HG03558 (cell line): ENCODE measurements around the gene KRTAP4-16.
"Not testable (repeated sequence)": the region's sequence is repeated elsewhere in the genome, so short reads cannot be mapped to it uniquely, and the experiment has no call there.

Experiments used
- ATAC-seq: cut with Tn5 transposase; IDR thresholded peaks from one replicate; pipeline ENCODE4 v1.9.1; 2021; ENCODE audit warnings: moderate number of reproducible peaks; ENCODE audit not compliant: unreplicated experiment; ENCODE audit errors: extremely low read depth

KRTAP4-16 gene

GRCh38 chr17:41119696-41120690 lies 18.0 kb upstream of the KRTAP4-16 start:
- ATAC-seq: not testable (repeated sequence)

DNA sequence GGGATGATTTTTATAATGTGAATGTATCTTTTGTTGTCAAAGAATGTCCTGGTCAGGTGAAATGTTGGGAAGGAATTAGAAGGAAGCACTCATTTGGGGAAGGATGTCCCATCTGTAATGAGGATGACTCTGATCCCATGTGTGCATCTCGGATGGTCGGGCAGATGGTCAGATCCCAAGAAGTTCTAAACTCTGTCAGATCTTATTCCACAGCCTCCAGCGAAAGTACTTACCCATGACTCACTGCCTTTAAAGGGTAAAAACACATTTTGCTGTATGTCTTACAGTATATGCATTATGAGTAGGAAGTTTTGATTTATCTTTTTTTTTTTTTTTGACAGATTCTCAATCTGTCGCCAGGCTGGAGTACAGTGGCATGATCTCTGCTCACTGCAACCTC lies 16.7 kb upstream of the KRTAP4-16 start:
- no peak for ATAC-seq

- not testable (repeated sequence) for ATAC-seq
These were observed 15.9 kb upstream of the KRTAP4-16 start, which contains the start of gene KRTAP4-11 for GRCh38 chr17:41117846-41118386. Gene KRTAP4-11 (minus strand): TSS chr17:41118373. CDS start chr17:41118315, 58 bp downstream.

DNA sequence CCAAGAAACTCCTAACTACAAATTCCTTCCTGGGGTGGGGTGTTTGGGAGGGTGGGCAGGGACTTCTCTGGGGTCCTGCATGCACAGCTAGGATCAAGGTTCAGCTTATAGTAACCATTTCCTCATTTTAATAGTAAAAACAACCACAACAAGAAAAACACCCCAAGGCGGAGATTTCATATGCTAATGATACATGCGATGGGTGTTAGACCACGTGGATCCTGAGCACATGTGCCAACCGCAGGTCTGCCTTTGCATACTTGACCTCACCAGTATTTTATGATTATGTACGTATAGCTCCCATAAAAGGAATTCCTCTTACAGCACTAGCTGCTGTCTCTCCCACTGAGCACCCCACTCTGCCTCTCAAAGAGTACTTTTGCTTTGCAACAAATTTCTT lies 14.3 kb upstream of the KRTAP4-16 start:
- ATAC-seq: no peak

- no peak for ATAC-seq
These were observed 9.3 kb upstream of the KRTAP4-16 start for GRCh38 chr17:41111151-41111885.

- not testable (repeated sequence) for ATAC-seq
These were observed 6.8 kb upstream of the KRTAP4-16 start for GRCh38 chr17:41108728-41109386.

GRCh38 chr17:41107941-41108450 lies 6.0 kb upstream of the KRTAP4-16 start:
- ATAC-seq: no peak

- not testable (repeated sequence) for ATAC-seq
These were observed 3.3 kb upstream of the KRTAP4-16 start, which contains the start of gene KRTAP4-9 for GRCh38 chr17:41105347-41105746. Gene KRTAP4-9 (plus strand): TSS chr17:41105389. CDS start chr17:41105389, 0 bp downstream.

- ATAC-seq: not testable (repeated sequence)
These were observed 2.5 kb upstream of the KRTAP4-16 start for GRCh38 chr17:41104386-41105038.

DNA sequence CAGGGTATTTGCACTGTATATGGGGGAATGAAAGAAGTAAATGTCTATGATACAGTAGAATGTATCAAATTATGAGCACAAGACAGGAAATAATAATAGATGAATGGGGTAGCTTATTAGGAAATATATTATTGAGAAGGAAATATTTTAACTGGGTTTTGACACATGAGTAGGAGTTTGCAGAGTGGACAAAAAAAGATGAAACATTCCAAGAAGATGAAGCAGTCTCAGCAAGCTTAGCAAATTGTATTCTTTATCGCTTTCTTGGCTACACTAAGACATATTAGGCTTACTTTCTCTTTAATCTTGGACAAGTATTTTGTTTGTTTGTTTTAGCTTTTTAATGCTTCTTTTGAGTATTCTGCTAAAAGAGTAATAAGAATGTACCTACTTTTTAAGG lies 1.9 kb upstream of the KRTAP4-16 start:
- no peak for ATAC-seq

- not testable (repeated sequence) for ATAC-seq
These were observed 2.1 kb downstream of the KRTAP4-16 start for GRCh38 chr17:41099682-41100480.

GRCh38 chr17:41098481-41098880 lies 3.5 kb downstream of the KRTAP4-16 start:
- ATAC-seq: no peak

GRCh38 chr17:41098042-41098441 lies 4.0 kb downstream of the KRTAP4-16 start, which contains the start of gene KRTAP4-8:
Gene KRTAP4-8 (minus strand): TSS chr17:41098142. CDS start chr17:41098084, 58 bp downstream.
- no peak for ATAC-seq

- no peak for ATAC-seq
These were observed 6.0 kb downstream of the KRTAP4-16 start for GRCh38 chr17:41096055-41096454.

DNA sequence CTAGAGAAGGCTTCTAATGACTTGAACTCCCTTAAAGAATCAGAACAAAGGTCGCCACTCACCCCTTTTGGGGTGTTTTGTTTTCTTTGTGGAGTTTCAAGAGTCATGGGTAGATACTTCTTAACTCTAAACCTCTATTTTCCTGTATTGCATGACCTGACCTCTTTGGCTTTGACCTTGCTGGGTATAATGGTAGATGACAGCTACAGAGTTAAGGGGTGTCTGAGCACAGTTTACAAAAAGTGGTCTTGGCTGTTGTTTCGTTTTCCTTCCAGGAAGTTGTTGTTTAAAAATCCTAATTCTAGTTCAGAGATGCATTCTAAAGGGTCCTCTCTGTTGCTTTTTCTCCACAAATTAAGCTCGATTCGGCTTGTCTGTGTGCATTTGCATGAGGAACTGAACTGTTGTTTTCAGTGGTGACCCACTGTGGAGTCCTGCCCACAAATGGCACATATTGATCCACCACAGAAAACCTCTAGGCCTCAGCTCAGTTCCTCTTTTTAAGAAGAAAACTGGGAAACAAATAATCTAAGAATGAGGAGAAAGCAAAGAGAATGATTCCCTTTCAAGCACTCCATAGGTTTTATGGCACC lies 13.2 kb downstream of the KRTAP4-16 start:
- ATAC-seq: not testable (repeated sequence)

DNA sequence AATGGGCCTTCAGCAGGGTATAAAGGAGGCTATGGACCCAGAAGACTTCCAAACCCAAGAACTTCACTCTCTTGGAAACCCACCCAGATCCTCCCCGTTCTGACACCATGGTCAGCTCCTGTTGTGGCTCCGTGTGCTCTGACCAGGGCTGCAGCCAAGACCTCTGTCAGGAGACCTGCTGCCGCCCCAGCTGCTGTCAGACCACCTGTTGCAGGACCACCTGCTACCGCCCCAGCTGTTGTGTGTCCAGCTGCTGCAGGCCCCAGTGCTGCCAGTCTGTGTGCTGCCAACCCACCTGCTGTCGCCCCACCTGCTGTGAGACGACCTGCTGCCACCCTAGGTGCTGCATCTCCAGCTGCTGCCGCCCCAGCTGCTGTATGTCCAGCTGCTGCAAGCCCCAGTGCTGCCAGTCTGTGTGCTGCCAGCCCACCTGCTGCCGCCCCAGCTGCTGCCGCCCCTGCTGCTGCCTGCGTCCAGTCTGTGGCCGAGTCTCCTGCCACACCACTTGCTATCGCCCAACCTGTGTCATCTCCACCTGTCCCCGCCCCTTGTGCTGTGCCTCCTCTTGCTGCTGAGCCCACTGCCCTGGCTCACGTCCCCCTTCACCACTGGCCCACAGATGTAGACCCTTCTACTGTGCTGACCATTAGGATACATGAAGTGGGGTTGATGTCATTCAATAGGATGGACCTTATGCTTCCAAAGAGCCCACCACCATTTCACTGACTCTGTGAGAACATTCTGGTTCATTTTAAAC lies 17.7 kb downstream of the KRTAP4-16 start, which contains the start of gene KRTAP4-7:
KRTAP4-7 (plus strand) TSS at position 51 of the 757 bp plus-strand sequence; CDS start at position 108, 57 bp downstream.
- ATAC-seq: not testable (repeated sequence)

- ATAC-seq: not testable (repeated sequence)
These were observed 18.6 kb downstream of the KRTAP4-16 start for GRCh38 chr17:41083427-41083826.
